ENCODE results near the gene PHACTR3. TPM values are rescaled to one million over a fixed set of nuclear protein-coding genes. Genes with fewer than 3 reads are reported as not detected.

The PHACTR3 gene
- total RNA-seq, 4 donors from 2014 or later: 5.4 to 15.9 (median 10.0) TPM

- H3K9me3 ChIP-seq: no peaks in the 10 kb centered on the region
- H3K27me3 ChIP-seq: no peaks in the 10 kb centered on the region
- H3K27ac ChIP-seq: no peak overlapping the region
- DNase-seq (ENCODE audit: low spot score in 2 of 2): no peak
- WGBS, 2 donors: 77 to 78% methylated on average over 11 of the region's 11 CpGs
- no peak overlapping the region for H3K4me3 ChIP-seq
- H3K36me3 ChIP-seq: no peaks in the 10 kb centered on the region
- TF ChIP-seq CTCF (IDR thresholded peaks at IDR 0.05): no peak
- no peak for TF ChIP-seq EP300 (IDR thresholded peaks at IDR 0.05)
- no peak for TF ChIP-seq POLR2A (IDR thresholded peaks at IDR 0.05)
- peaks cover 0 to 11% (median 0%) of the 10 kb centered on the region in 4 donors for H3K4me1 ChIP-seq
Measured at GRCh38 chr20:59809630-59810448, 205.5 kb downstream of the PHACTR3 start.

- H3K36me3 ChIP-seq: no peaks in the 10 kb centered on the region
- no peaks in the 10 kb centered on the region for H3K9me3 ChIP-seq
- DNase-seq (ENCODE audit: low spot score in 2 of 2): peak in 1 of 2 donors; percentile 4
- no peaks in the 10 kb centered on the region for H3K27me3 ChIP-seq
- H3K27ac ChIP-seq: no peak overlapping the region
- 78 to 81% methylated on average over 15 of the region's 15 CpGs for WGBS, 2 donors
- peaks cover 0 to 12% (median 0%) of the 10 kb centered on the region in 4 donors for H3K4me1 ChIP-seq
- TF ChIP-seq CTCF (IDR thresholded peaks at IDR 0.05) (no peak), EP300 (IDR thresholded peaks at IDR 0.05) (no peak), POLR2A (IDR thresholded peaks at IDR 0.05) (no peak)
- H3K4me3 ChIP-seq: no peak overlapping the region
Measured at GRCh38 chr20:59810449-59811187, 206.3 kb downstream of the PHACTR3 start.

GRCh38 chr20:59811681-59812171, 207.4 kb downstream of the PHACTR3 start:
- peaks cover 0 to 12% (median 0%) of the 10 kb centered on the region in 4 donors for H3K4me1 ChIP-seq
- H3K9me3 ChIP-seq: no peaks in the 10 kb centered on the region
- H3K27ac ChIP-seq: no peak overlapping the region
- H3K4me3 ChIP-seq: no peak overlapping the region
- no peaks in the 10 kb centered on the region for H3K27me3 ChIP-seq
- H3K36me3 ChIP-seq: no peaks in the 10 kb centered on the region
- DNase-seq (ENCODE audit: low spot score in 2 of 2): peak; percentile 2 to 7
- TF ChIP-seq CTCF (IDR thresholded peaks at IDR 0.05): no peak
- TF ChIP-seq EP300 (IDR thresholded peaks at IDR 0.05): no peak
- TF ChIP-seq POLR2A (IDR thresholded peaks at IDR 0.05): no peak
- 86 to 97% methylated on average over 7 of the region's 7 CpGs for WGBS, 2 donors

GRCh38 chr20:59812286-59813125, 208.2 kb downstream of the PHACTR3 start:
- no peak overlapping the region for H3K4me3 ChIP-seq
- H3K27me3 ChIP-seq: no peaks in the 10 kb centered on the region
- H3K36me3 ChIP-seq: no peaks in the 10 kb centered on the region
- H3K4me1 ChIP-seq: peaks cover 0 to 12% (median 0%) of the 10 kb centered on the region in 4 donors
- H3K9me3 ChIP-seq: no peaks in the 10 kb centered on the region
- TF ChIP-seq POLR2A (IDR thresholded peaks at IDR 0.05): no peak
- TF ChIP-seq CTCF (IDR thresholded peaks at IDR 0.05): no peak
- no peak for TF ChIP-seq EP300 (IDR thresholded peaks at IDR 0.05)
- DNase-seq (ENCODE audit: low spot score in 2 of 2): peak in 1 of 2 donors; percentile 1
- no peak overlapping the region for H3K27ac ChIP-seq
- WGBS, 2 donors: 91 to 92% methylated on average over 20 to 23 of the region's 23 CpGs

Data from tibial nerve (tissue), 4 donors.